HepG2 (cell line): ENCODE data around the gene ACER3. TPM values are rescaled to one million over a fixed set of nuclear protein-coding genes. Genes with fewer than 3 reads are reported as not detected.

Experiments used
- ATAC-seq: fragments of 200-7000 bp; cut with Tn5 transposase; 3 replicates; pipeline ENCODE4 v1.9.1; 2020; ENCODE audit warnings: mild to moderate bottlenecking, moderate library complexity
- BruUV-seq: library from RNA; stranded (reverse); fragments of 400-500 nt; replicated peaks from 2 replicates; lab custom pipeline; 2021; lab: Mats Ljungman, UMichigan
- CTCF ChIA-PET: fragments of 300-600 bp; formaldehyde crosslinking; extraction: SDS; loops from one replicate; lab custom pipeline; 2021; ENCODE audit warnings: low total read pairs, inconsistent platforms, low intra/inter-chr PET ratio; lab: Yijun Ruan, JAX
- POLR2A ChIA-PET: fragments of 350-600 bp; sonication (Branson Sonifier 250); formaldehyde crosslinking; loops from one replicate; lab custom pipeline; 2020; ENCODE audit warnings: antibody characterized with exemption, inconsistent platforms; lab: Yijun Ruan, JAX
- DNase-seq: peaks from one replicate; pipeline ENCODE4 v3.0.0-alpha.2; 2015; ENCODE audit warnings: low spot score
- FAIRE-seq: peaks from 3 replicates; lab custom pipeline; 2011; peaks lifted over from hg19 to GRCh38; lab: Jason Lieb, UNC
- H2AFZ ChIP-seq: one replicate; pipeline ENCODE4 v1.6.1; 2011; ENCODE audit warnings: low read length, inconsistent platforms
- H3K27ac ChIP-seq: fragments of 300-600 bp; 3 replicates; pipeline ENCODE4 v1.8.0; 2011; ENCODE audit warnings: mixed run types, mild to moderate bottlenecking, mixed read lengths, low read length, inconsistent platforms; ENCODE audit not compliant: insufficient read depth; ENCODE audit errors: extremely low read length
- H3K27me3 ChIP-seq, 2 experiments: fragments of 200-600 bp in 1 of 2; 2 replicates in 1 of 2; 3 replicates in 1 of 2; pipeline versions ENCODE4 v1.6.0 to v1.8.0; 2011; ENCODE audit warnings: low read length in 2 of 2, mild to moderate bottlenecking in 2 of 2, moderate library complexity in 2 of 2, inconsistent platforms in 1 of 2; ENCODE audit not compliant: insufficient read depth in 2 of 2, control insufficient read depth in 1 of 2
- H3K36me3 ChIP-seq, 2 experiments: fragments of 200-600 bp in 1 of 2; replicated peaks in 1 of 2; 2 replicates in 1 of 2; 3 replicates in 1 of 2; pipeline versions ENCODE4 v1.5.1 to v1.8.0; 2011; ENCODE audit warnings: low read length in 2 of 2, inconsistent platforms in 1 of 2; ENCODE audit not compliant: insufficient read depth in 2 of 2, control insufficient read depth in 1 of 2
- H3K4me1 ChIP-seq: 2 replicates; pipeline ENCODE4 v1.5.1; 2012; ENCODE audit warnings: low read length, inconsistent platforms; ENCODE audit not compliant: insufficient read depth
- H3K4me2 ChIP-seq: 2 replicates; pipeline ENCODE4 v1.6.0; 2011; ENCODE audit warnings: low read depth, low read length, inconsistent platforms
- H3K4me3 ChIP-seq, 3 experiments: fragments of 200-600 bp in 1 of 3; sonication (generic), shearing (Covaris generic) in 1 of 3; replicated peaks in 1 of 3; 2 replicates each; pipeline ENCODE4 v1.5.1; 2011 to 2016; ENCODE audit warnings: low read length in 3 of 3, inconsistent platforms in 2 of 3, low read depth in 2 of 3, mild to moderate bottlenecking in 2 of 3, control low read depth in 1 of 3, mixed read lengths in 1 of 3; ENCODE audit not compliant: insufficient read depth in 1 of 3
- H3K79me2 ChIP-seq: one replicate; pipeline ENCODE4 v1.6.1; 2011; ENCODE audit warnings: low read length, inconsistent platforms; ENCODE audit not compliant: insufficient read depth
- H3K9ac ChIP-seq: 2 replicates; pipeline ENCODE4 v1.6.0; 2011; ENCODE audit warnings: mild to moderate bottlenecking, low read depth, low read length, inconsistent platforms; ENCODE audit not compliant: insufficient read depth
- H3K9me3 ChIP-seq: 2 replicates; pipeline ENCODE4 v1.5.1; 2012; ENCODE audit warnings: mild to moderate bottlenecking, low read length
- H4K20me1 ChIP-seq: 2 replicates; pipeline ENCODE4 v1.6.0; 2011; ENCODE audit warnings: inconsistent platforms, mild to moderate bottlenecking, low read length, moderate library complexity; ENCODE audit not compliant: insufficient read depth
- IKZF4 ChIP-seq: sonication (generic); formaldehyde crosslinking; IDR thresholded peaks from 2 replicates; pipeline ENCODE4 v1.5.1; 2020; ENCODE audit warnings: borderline replicate concordance, mild to moderate bottlenecking, low read depth, missing genetic modification reagents; ENCODE audit errors: not compliant biosample characterization
- MYPOP ChIP-seq: sonication (generic); formaldehyde crosslinking; IDR thresholded peaks from 2 replicates; pipeline ENCODE4 v1.8.1; 2023; ENCODE audit warnings: mild to moderate bottlenecking, moderate library complexity, missing genetic modification reagents
- NKX3-1 ChIP-seq: sonication (generic); formaldehyde crosslinking; IDR thresholded peaks from 2 replicates; pipeline ENCODE4 v1.5.0; 2020; ENCODE audit warnings: missing genetic modification reagents
- PRPF4 ChIP-seq: fragments of 200-400 bp; formaldehyde crosslinking; IDR thresholded peaks from 2 replicates; pipeline ENCODE4 v1.6.1; 2016; ENCODE audit warnings: low read length, low read depth; ENCODE audit not compliant: poor library complexity, severe bottlenecking
- RBM39 ChIP-seq: fragments of 200-400 bp; formaldehyde crosslinking; IDR thresholded peaks from one replicate; pipeline ENCODE4 v1.6.1; 2018; ENCODE audit warnings: antibody characterized with exemption, mild to moderate bottlenecking, low read depth, low read length; ENCODE audit not compliant: poor library complexity, severe bottlenecking
- ZFP1 ChIP-seq: IDR thresholded peaks from 2 replicates; pipeline ENCODE4 v1.6.1; 2016
- ZNF260 ChIP-seq: sonication (generic); formaldehyde crosslinking; IDR thresholded peaks from 2 replicates; pipeline ENCODE4 v1.4.0; 2020; ENCODE audit warnings: missing genetic modification reagents, low read depth, mild to moderate bottlenecking, borderline replicate concordance
- ZNF264 ChIP-seq: sonication (generic); formaldehyde crosslinking; IDR thresholded peaks from 2 replicates; pipeline ENCODE4 v1.4.0; 2020; ENCODE audit warnings: missing genetic modification reagents
- ZNF639 ChIP-seq: conservative IDR thresholded peaks from 2 replicates; pipeline ENCODE4 v1.6.1; 2018; ENCODE audit warnings: missing genetic modification reagents
- ZNF776 ChIP-seq: sonication (generic); formaldehyde crosslinking; IDR thresholded peaks from 2 replicates; pipeline ENCODE4 v1.4.0; 2020; ENCODE audit warnings: mild to moderate bottlenecking, missing genetic modification reagents
- ZSCAN5A ChIP-seq: sonication (generic); formaldehyde crosslinking; IDR thresholded peaks from 2 replicates; pipeline ENCODE4 v1.8.0; 2022; ENCODE audit warnings: mild to moderate bottlenecking, missing genetic modification reagents, borderline replicate concordance
- ZSCAN9 ChIP-seq: IDR thresholded peaks from 2 replicates; pipeline ENCODE4 v1.6.1; 2016; ENCODE audit warnings: borderline replicate concordance
- WGBS: methylation state at CpG from one replicate; pipeline ENCODE4 v1.1.6; 2017; ENCODE audit warnings: low lambda C conversion rate; 5-methylcytosine and 5-hydroxymethylcytosine counted together
- in situ Hi-C: cut with HindIII; loops from 2 replicates; pipeline ENCODE4 v1.10.0; 2017; ENCODE audit warnings: low pct_unique_long_range_greater_than_20kb; ENCODE audit not compliant: extremely low pct_ligation_motif_present
- intact Hi-C: fragments of 100-400 bp; cut with micrococcal nuclease; formaldehyde crosslinking; loops from one replicate; pipeline ENCODE4 v1.10.0; 2022; ENCODE audit not compliant: unreplicated experiment
- polyA plus RNA-seq, 8 experiments: library from polyadenylated mRNA; depleted of rRNA in 3 of 8; stranded (reverse) in 7 of 8; unstranded in 1 of 8; fragments of >200 nt; fragmentation: Illumina TruSeq in 4 of 8; extraction: Trizol in 4 of 8; gene quantifications; 2 replicates each; pipeline versions ENCODE4 v1.2.1 to v1.2.3, GENCODE V29; 2011 to 2016; ENCODE audit warnings: low read depth in 4 of 8, missing spikeins in 1 of 8, mixed read lengths in 1 of 8; ENCODE audit not compliant: insufficient read depth in 1 of 8
- total RNA-seq, 5 experiments: library from RNA; depleted of rRNA; stranded (reverse); fragments of >200 nt; fragmentation: Illumina TruSeq; extraction: Trizol; gene quantifications; 2 replicates each; pipeline ENCODE4 v1.2.3, GENCODE V29; 2016; ENCODE audit warnings: low read depth in 1 of 5

Gene ACER3
- total and polyA plus RNA-seq, 2 of the 13 experiments (the other 11 are each of a cell fraction or from before 2014, with no cell fraction given): 6.0 to 9.8 TPM

- TF ChIP-seq ZSCAN9 (no peak), MYPOP (CRISPR knock-in tag) (no peak), ZNF639 (CRISPR knock-in tag) (no peak), ZFP1 (CRISPR knock-in tag) (no peak), ZSCAN5A (CRISPR knock-in tag) (no peak), RBM39 (no peak), PRPF4 (no peak), NKX3-1 (CRISPR knock-in tag) (no peak), ZNF776 (CRISPR knock-in tag) (no peak), ZNF260 (CRISPR knock-in tag) (no peak), IKZF4 (no peak), ZNF264 (CRISPR knock-in tag) (no peak)
- Histone ChIP-seq H3K36me3 (no peaks in the 10 kb centered on the region), H3K4me1 (peaks cover 19% of the 10 kb centered on the region), H3K4me2 (no peak overlapping the region), H3K27ac (no peak overlapping the region), H3K4me3 (no peak overlapping the region), H3K9me3 (no peaks in the 10 kb centered on the region), H3K9ac (no peak overlapping the region), H4K20me1 (no peaks in the 10 kb centered on the region), H3K79me2 (no peaks in the 10 kb centered on the region), H3K27me3 (peaks cover 3 to 7% of the 10 kb centered on the region in 2 experiments; a peak in 3 of 5 replicates), H2AFZ (no peak overlapping the region)
- BruUV-seq: no TSS peak
- FAIRE-seq (no peak), DNase-seq (no peak), ATAC-seq (no peak)
- intact Hi-C loops (no loop called here), in situ Hi-C loops (no loop called here)
- CTCF ChIA-PET: no interaction called here
- WGBS: 30% methylated on average over 6 of the region's 6 CpGs
- POLR2A ChIA-PET: no interaction called here
Observed at GRCh38 chr11:76850815-76851214, 9.9 kb upstream of the ACER3 start.
